Liver (tissue), 9 donors: Measurements from ENCODE around the gene COG7. TPM values are rescaled to one million over a fixed set of nuclear protein-coding genes. Genes with fewer than 3 reads are reported as not detected.

Experiments
- DNase-seq: peaks from one replicate; pipeline ENCODE4 v3.0.0-alpha.2; 2017; ENCODE audit warnings: low spot score
- H3K27ac ChIP-seq, 2 donors: one replicate each; pipeline ENCODE4 v1.7.0; 2013; ENCODE audit warnings: inconsistent platforms in 2 of 2, low read length in 2 of 2, control low read depth in 1 of 2, low read depth in 1 of 2, mild to moderate bottlenecking in 1 of 2
- H3K27me3 ChIP-seq, 4 donors: one replicate each; pipeline versions ENCODE4 v1.6.1 to v1.7.0; 2013; ENCODE audit warnings: low read length in 3 of 4, inconsistent platforms in 1 of 4, mild to moderate bottlenecking in 1 of 4, moderate library complexity in 1 of 4; ENCODE audit not compliant: control insufficient read depth in 4 of 4, insufficient read depth in 4 of 4
- H3K36me3 ChIP-seq, 4 donors: one replicate each; pipeline versions ENCODE4 v1.6.1 to v1.7.0; 2013; ENCODE audit warnings: low read length in 3 of 4, mild to moderate bottlenecking in 3 of 4, low read depth in 1 of 4, moderate library complexity in 1 of 4; ENCODE audit not compliant: control insufficient read depth in 4 of 4, insufficient read depth in 3 of 4
- H3K4me1 ChIP-seq, 4 donors: one replicate each; pipeline versions ENCODE4 v1.6.1 to v1.7.0; 2013; ENCODE audit warnings: low read length in 3 of 4, mild to moderate bottlenecking in 3 of 4, moderate library complexity in 1 of 4; ENCODE audit not compliant: control insufficient read depth in 4 of 4, insufficient read depth in 4 of 4
- H3K4me3 ChIP-seq, 3 donors: one replicate each; pipeline versions ENCODE4 v1.6.1 to v1.7.0; 2013; ENCODE audit warnings: low read length in 3 of 3, control low read depth in 1 of 3, low read depth in 1 of 3, mild to moderate bottlenecking in 1 of 3
- H3K9ac ChIP-seq, 2 donors: one replicate each; pipeline ENCODE4 v1.7.0; 2013; ENCODE audit warnings: low read length in 2 of 2, mild to moderate bottlenecking in 2 of 2, moderate library complexity in 2 of 2, control low read depth in 1 of 2, low read depth in 1 of 2
- H3K9me3 ChIP-seq, 4 donors: one replicate each; pipeline versions ENCODE4 v1.6.1 to v1.7.0; 2013; ENCODE audit warnings: low read length in 3 of 4; ENCODE audit not compliant: control insufficient read depth in 4 of 4
- EGR1 ChIP-seq, 2 donors: IDR thresholded peaks; 2 replicates each; pipeline ENCODE4 v1.6.1; 2016 to 2018; ENCODE audit warnings: antibody characterized with exemption in 2 of 2, low read depth in 2 of 2
- FOXA1 ChIP-seq: IDR thresholded peaks from 2 replicates; pipeline ENCODE4 v1.6.1; 2016; ENCODE audit warnings: antibody characterized with exemption
- FOXA2 ChIP-seq: IDR thresholded peaks from 2 replicates; pipeline ENCODE4 v1.6.1; 2016; ENCODE audit warnings: antibody characterized with exemption
- GABPA ChIP-seq, 2 donors: IDR thresholded peaks in 1 of 2; conservative IDR thresholded peaks in 1 of 2; 2 replicates each; pipeline ENCODE4 v1.6.1; 2016; ENCODE audit warnings: antibody characterized with exemption in 2 of 2, mild to moderate bottlenecking in 1 of 2, moderate library complexity in 1 of 2
- HNF4A ChIP-seq, 2 donors: conservative IDR thresholded peaks; 2 replicates each; pipeline ENCODE4 v1.6.1; 2016; ENCODE audit warnings: antibody characterized with exemption in 2 of 2, mild to moderate bottlenecking in 2 of 2
- HNF4G ChIP-seq: IDR thresholded peaks from 2 replicates; pipeline ENCODE4 v1.6.1; 2016; ENCODE audit warnings: antibody characterized with exemption
- JUND ChIP-seq, 2 donors: IDR thresholded peaks; 2 replicates each; pipeline ENCODE4 v1.6.1; 2016; ENCODE audit warnings: antibody characterized with exemption in 2 of 2
- RAD21 ChIP-seq, 2 donors: IDR thresholded peaks; 2 replicates each; pipeline ENCODE4 v1.6.1; 2016; ENCODE audit warnings: antibody characterized with exemption in 2 of 2, mild to moderate bottlenecking in 2 of 2
- SP1 ChIP-seq: IDR thresholded peaks from 2 replicates; pipeline ENCODE4 v1.6.1; 2018; ENCODE audit warnings: antibody characterized with exemption, mild to moderate bottlenecking
- TAF1 ChIP-seq: conservative IDR thresholded peaks from 2 replicates; pipeline ENCODE4 v1.6.1; 2016; ENCODE audit warnings: antibody characterized with exemption, mild to moderate bottlenecking
- WGBS: extraction: QIAGEN DNeasy Blood & Tissue Kit; methylation state at CpG from one replicate; pipeline ENCODE4 v1.1.7; 2013; 5-methylcytosine and 5-hydroxymethylcytosine counted together
- polyA plus RNA-seq, 2 donors: library from polyadenylated mRNA; stranded (reverse) in 1 of 2; unstranded in 1 of 2; fragments of 200-250 nt in 1 of 2; fragments of >200 nt in 1 of 2; fragmentation: Nextera tagmentation in 1 of 2; extraction: Ambion mirVana in 1 of 2; gene quantifications; one replicate each; pipeline versions ENCODE4 v1.2.1 to v1.2.3, GENCODE V29; 2013 to 2015
- total RNA-seq, 2 donors: library from RNA; depleted of rRNA; stranded (reverse); fragments of >200 nt; gene quantifications; one replicate each; pipeline ENCODE4 v1.2.3, GENCODE V29; 2014
- TF ChIP-seq, protein P1 (sequence below): IDR thresholded peaks from 2 replicates; pipeline ENCODE4 v1.6.1; 2016; ENCODE audit warnings: antibody characterized with exemption
- TF ChIP-seq, protein P2 (sequence below): IDR thresholded peaks from 2 replicates; pipeline ENCODE4 v1.6.1; 2016; ENCODE audit warnings: antibody characterized with exemption
- TF ChIP-seq, protein P3 (sequence below): IDR thresholded peaks from 2 replicates; pipeline ENCODE4 v1.6.1; 2016; ENCODE audit warnings: antibody characterized with exemption, mild to moderate bottlenecking
- TF ChIP-seq, protein P4 (sequence below): fragments of 150-350 bp; IDR thresholded peaks from 2 replicates; pipeline ENCODE4 v1.5.1; 2017; ENCODE audit warnings: improper control_type of control experiment, low read depth, low read length; ENCODE audit not compliant: missing input control
- donor health status: healthy.
- donor health status: healthy.
- donor health status: healthy.
- donor health status: healthy.
- donor health status: healthy.

Gene COG7
- total and polyA plus RNA-seq, 4 donors: 5.1 to 11.4 (median 6.6) TPM

DNA sequence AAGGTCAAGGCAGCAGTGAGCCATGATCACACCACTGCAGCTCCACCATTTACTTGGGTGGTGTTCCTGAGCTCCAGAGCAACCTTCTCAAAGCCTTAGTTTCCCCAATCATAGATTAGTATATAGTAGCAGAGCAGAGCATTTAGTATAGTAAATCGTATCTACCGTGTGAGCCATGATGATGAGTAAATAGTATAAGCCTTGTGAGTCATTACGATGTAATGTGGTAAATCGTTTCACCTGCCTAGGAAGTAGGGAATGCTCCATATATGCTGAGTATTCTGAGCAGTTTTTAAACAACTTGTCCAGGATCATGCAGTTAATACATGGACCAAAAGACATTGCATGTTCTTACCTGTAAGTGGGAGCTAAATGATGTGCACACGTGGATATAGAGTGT is 84.5 kb downstream of the COG7 start:
- Histone ChIP-seq H3K27me3 (peaks cover 0 to 3% (median under 1%) of the 10 kb centered on the region in 4 donors), H3K9ac (no peak overlapping the region), H3K36me3 (no peaks in the 10 kb centered on the region), H3K9me3 (no peaks in the 10 kb centered on the region), H3K4me1 (no peaks in the 10 kb centered on the region), H3K27ac (no peak overlapping the region), H3K4me3 (no peak overlapping the region)
- WGBS: 73% methylated on average over 5 of the region's 5 CpGs
- TF ChIP-seq, protein P1, sequence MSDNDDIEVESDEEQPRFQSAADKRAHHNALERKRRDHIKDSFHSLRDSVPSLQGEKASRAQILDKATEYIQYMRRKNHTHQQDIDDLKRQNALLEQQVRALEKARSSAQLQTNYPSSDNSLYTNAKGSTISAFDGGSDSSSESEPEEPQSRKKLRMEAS: no peak
- TF ChIP-seq GABPA (IDR thresholded peaks at IDR 0.05 in 1 of 2, conservative IDR thresholded peaks at IDR 0.05 in 1 of 2) (no peak), HNF4A (conservative IDR thresholded peaks at IDR 0.05) (no peak), FOXA2 (no peak), RAD21 (IDR thresholded peaks at IDR 0.05) (no peak), TAF1 (no peak), EGR1 (IDR thresholded peaks at IDR 0.05; ENCODE audit: low read depth in 2 of 2) (no peak)
- DNase-seq: no peak

DNA sequence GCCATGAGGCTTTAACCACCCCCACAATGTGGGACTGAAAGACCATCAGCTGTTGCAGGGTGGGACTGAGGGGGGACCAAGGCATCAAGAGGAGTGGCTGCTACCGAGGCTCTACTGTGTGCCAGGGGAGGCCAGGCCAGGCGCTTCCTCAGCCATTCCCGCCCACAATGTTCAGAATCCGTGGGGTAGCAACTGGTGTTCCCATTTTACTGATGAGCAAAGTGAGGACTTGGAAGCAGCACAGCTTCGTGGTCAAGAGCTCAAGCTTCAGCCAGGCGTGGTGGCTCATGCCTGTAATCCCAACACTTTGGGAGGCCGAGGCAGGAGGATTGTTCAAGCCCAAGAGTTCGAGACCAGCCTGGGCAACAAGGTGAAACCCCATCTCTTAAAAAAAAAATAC is 85.0 kb downstream of the COG7 start:
- no peak overlapping the region for H3K9ac ChIP-seq
- no peak for DNase-seq
- no peaks in the 10 kb centered on the region for H3K27me3 ChIP-seq
- no peak overlapping the region for H3K4me3 ChIP-seq
- no peaks in the 10 kb centered on the region for H3K4me1 ChIP-seq
- no peaks in the 10 kb centered on the region for H3K36me3 ChIP-seq
- H3K27ac ChIP-seq: no peak overlapping the region
- TF ChIP-seq, protein P2, sequence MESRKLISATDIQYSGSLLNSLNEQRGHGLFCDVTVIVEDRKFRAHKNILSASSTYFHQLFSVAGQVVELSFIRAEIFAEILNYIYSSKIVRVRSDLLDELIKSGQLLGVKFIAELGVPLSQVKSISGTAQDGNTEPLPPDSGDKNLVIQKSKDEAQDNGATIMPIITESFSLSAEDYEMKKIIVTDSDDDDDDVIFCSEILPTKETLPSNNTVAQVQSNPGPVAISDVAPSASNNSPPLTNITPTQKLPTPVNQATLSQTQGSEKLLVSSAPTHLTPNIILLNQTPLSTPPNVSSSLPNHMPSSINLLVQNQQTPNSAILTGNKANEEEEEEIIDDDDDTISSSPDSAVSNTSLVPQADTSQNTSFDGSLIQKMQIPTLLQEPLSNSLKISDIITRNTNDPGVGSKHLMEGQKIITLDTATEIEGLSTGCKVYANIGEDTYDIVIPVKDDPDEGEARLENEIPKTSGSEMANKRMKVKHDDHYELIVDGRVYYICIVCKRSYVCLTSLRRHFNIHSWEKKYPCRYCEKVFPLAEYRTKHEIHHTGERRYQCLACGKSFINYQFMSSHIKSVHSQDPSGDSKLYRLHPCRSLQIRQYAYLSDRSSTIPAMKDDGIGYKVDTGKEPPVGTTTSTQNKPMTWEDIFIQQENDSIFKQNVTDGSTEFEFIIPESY: no peak
- TF ChIP-seq RAD21 (IDR thresholded peaks at IDR 0.05): no peak
- no peak for TF ChIP-seq FOXA1
- TF ChIP-seq JUND (IDR thresholded peaks at IDR 0.05): no peak
- TF ChIP-seq, protein P3, sequence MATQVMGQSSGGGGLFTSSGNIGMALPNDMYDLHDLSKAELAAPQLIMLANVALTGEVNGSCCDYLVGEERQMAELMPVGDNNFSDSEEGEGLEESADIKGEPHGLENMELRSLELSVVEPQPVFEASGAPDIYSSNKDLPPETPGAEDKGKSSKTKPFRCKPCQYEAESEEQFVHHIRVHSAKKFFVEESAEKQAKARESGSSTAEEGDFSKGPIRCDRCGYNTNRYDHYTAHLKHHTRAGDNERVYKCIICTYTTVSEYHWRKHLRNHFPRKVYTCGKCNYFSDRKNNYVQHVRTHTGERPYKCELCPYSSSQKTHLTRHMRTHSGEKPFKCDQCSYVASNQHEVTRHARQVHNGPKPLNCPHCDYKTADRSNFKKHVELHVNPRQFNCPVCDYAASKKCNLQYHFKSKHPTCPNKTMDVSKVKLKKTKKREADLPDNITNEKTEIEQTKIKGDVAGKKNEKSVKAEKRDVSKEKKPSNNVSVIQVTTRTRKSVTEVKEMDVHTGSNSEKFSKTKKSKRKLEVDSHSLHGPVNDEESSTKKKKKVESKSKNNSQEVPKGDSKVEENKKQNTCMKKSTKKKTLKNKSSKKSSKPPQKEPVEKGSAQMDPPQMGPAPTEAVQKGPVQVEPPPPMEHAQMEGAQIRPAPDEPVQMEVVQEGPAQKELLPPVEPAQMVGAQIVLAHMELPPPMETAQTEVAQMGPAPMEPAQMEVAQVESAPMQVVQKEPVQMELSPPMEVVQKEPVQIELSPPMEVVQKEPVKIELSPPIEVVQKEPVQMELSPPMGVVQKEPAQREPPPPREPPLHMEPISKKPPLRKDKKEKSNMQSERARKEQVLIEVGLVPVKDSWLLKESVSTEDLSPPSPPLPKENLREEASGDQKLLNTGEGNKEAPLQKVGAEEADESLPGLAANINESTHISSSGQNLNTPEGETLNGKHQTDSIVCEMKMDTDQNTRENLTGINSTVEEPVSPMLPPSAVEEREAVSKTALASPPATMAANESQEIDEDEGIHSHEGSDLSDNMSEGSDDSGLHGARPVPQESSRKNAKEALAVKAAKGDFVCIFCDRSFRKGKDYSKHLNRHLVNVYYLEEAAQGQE: no peak
- no peak for TF ChIP-seq GABPA (IDR thresholded peaks at IDR 0.05 in 1 of 2, conservative IDR thresholded peaks at IDR 0.05 in 1 of 2)
- no peak for TF ChIP-seq FOXA2
- no peak for TF ChIP-seq SP1
- TF ChIP-seq HNF4G: no peak
- TF ChIP-seq, protein P4, sequence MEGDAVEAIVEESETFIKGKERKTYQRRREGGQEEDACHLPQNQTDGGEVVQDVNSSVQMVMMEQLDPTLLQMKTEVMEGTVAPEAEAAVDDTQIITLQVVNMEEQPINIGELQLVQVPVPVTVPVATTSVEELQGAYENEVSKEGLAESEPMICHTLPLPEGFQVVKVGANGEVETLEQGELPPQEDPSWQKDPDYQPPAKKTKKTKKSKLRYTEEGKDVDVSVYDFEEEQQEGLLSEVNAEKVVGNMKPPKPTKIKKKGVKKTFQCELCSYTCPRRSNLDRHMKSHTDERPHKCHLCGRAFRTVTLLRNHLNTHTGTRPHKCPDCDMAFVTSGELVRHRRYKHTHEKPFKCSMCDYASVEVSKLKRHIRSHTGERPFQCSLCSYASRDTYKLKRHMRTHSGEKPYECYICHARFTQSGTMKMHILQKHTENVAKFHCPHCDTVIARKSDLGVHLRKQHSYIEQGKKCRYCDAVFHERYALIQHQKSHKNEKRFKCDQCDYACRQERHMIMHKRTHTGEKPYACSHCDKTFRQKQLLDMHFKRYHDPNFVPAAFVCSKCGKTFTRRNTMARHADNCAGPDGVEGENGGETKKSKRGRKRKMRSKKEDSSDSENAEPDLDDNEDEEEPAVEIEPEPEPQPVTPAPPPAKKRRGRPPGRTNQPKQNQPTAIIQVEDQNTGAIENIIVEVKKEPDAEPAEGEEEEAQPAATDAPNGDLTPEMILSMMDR: no peak
- whole genome bisulfite sequencing: 79% methylated on average over 8 of the region's 8 CpGs
- H3K9me3 ChIP-seq: no peaks in the 10 kb centered on the region
